ENCODE data around the gene DRC3.

DNA sequence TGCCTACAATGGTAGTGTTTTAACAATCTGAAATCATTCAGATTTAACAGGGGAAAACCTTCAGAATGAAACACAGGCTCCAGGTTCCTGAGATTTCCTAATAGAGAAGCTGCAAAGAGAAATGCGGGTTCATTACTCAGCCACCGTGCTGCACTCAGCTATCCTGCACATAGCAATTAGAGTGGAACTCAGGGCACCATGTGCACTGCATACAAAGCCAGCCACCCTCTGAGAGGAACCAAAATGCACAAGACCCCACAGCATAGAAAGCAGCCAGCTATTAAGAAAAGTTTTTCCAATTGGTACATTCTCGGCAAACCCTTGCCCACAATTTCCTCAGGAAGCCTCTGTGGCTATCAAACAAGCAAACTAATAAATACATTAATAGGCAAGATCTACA lies 37.9 kb upstream of the DRC3 start:
- no peak for TF ChIP-seq EZH2 (IDR thresholded peaks at IDR 0.05; ENCODE audit: borderline replicate concordance, low read depth, low read length, poor library complexity, severe bottlenecking)
- TF ChIP-seq, protein P1, sequence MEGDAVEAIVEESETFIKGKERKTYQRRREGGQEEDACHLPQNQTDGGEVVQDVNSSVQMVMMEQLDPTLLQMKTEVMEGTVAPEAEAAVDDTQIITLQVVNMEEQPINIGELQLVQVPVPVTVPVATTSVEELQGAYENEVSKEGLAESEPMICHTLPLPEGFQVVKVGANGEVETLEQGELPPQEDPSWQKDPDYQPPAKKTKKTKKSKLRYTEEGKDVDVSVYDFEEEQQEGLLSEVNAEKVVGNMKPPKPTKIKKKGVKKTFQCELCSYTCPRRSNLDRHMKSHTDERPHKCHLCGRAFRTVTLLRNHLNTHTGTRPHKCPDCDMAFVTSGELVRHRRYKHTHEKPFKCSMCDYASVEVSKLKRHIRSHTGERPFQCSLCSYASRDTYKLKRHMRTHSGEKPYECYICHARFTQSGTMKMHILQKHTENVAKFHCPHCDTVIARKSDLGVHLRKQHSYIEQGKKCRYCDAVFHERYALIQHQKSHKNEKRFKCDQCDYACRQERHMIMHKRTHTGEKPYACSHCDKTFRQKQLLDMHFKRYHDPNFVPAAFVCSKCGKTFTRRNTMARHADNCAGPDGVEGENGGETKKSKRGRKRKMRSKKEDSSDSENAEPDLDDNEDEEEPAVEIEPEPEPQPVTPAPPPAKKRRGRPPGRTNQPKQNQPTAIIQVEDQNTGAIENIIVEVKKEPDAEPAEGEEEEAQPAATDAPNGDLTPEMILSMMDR (conservative IDR thresholded peaks at IDR 0.05; ENCODE audit: low read depth, low read length), result no peak
